Measurements from ENCODE around the gene TTC28.

The TTC28 gene

DNA sequence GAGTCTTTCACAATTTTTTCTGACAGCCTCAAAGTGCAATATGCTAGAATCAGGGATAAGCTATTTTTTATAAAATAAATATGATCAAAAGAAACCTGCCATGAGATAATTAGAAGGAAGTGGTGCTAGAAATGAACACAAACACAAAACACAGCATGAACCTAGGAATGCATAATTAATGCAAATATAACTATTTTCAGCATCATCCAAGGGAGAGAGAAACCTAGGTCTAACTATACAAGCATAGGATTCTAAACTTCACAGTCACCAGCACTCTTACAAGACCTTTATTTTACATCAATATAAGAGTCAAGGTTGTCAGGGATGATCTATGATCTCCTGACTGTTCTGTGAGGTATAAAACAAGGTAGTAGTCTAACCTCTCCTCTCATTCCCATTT, 29.2 kb downstream of the TTC28 start:
- TF ChIP-seq CREB1 (IDR thresholded peaks at IDR 0.05; ENCODE audit: low read depth) = no peak
- no peak for TF ChIP-seq REST (IDR thresholded peaks at IDR 0.05; ENCODE audit: low read depth)
- no peak for TF ChIP-seq USF1 (IDR thresholded peaks at IDR 0.05)
- TF ChIP-seq, protein P1, sequence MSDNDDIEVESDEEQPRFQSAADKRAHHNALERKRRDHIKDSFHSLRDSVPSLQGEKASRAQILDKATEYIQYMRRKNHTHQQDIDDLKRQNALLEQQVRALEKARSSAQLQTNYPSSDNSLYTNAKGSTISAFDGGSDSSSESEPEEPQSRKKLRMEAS (IDR thresholded peaks at IDR 0.05) = no peak
- no peak for TF ChIP-seq FOXM1 (IDR thresholded peaks at IDR 0.05; ENCODE audit: borderline replicate concordance, low read depth)
- TF ChIP-seq ZBTB7A (IDR thresholded peaks at IDR 0.05; ENCODE audit: low read depth) = no peak
- no peak for TF ChIP-seq TAF1 (IDR thresholded peaks at IDR 0.05; ENCODE audit: low read depth)
- no peak for TF ChIP-seq EGR1 (IDR thresholded peaks at IDR 0.05)
- no peak for TF ChIP-seq NFIC (IDR thresholded peaks at IDR 0.05)
- TF ChIP-seq TEAD4 (IDR thresholded peaks at IDR 0.05) = no peak
- no peak for TF ChIP-seq YY1 (IDR thresholded peaks at IDR 0.05; ENCODE audit: low read depth)
- TF ChIP-seq EP300 (IDR thresholded peaks at IDR 0.05; ENCODE audit: borderline replicate concordance) = no peak

DNA sequence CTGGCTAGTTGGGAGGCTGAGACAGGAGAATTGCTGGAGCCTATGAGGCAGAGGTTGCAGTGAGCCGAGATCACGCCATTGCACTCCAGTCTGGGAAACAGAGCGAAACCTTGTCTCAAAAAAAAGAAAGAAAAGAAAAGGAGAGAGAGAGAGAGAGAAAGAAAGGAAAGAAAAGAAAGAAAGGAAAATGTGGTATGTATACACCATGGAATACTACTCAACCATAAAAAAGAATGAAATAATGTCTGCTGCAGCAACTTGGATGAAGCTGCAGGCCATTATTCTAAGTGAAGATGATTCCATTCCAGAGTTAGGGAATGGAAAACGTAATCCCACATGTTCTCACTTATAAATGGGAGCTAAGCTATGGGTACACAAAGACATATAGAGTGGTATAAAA, 30.8 kb downstream of the TTC28 start:
- TF ChIP-seq CEBPB (IDR thresholded peaks at IDR 0.05) = no peak
- TF ChIP-seq TCF12 (IDR thresholded peaks at IDR 0.05; ENCODE audit: low read depth) = no peak
- TF ChIP-seq RAD21 (IDR thresholded peaks at IDR 0.05; ENCODE audit: low read depth) = no peak
- no peak for TF ChIP-seq ZBTB7A (IDR thresholded peaks at IDR 0.05; ENCODE audit: low read depth)
- TF ChIP-seq, protein P1 (IDR thresholded peaks at IDR 0.05) = no peak
- no peak for TF ChIP-seq EP300 (IDR thresholded peaks at IDR 0.05; ENCODE audit: borderline replicate concordance)
- TF ChIP-seq REST (IDR thresholded peaks at IDR 0.05; ENCODE audit: low read depth) = no peak
- TF ChIP-seq TEAD4 (IDR thresholded peaks at IDR 0.05) = no peak
- TF ChIP-seq USF1 (IDR thresholded peaks at IDR 0.05) = no peak
- TF ChIP-seq NFIC (IDR thresholded peaks at IDR 0.05) = no peak
- TF ChIP-seq YY1 (IDR thresholded peaks at IDR 0.05; ENCODE audit: low read depth) = no peak
- no peak for TF ChIP-seq EGR1 (IDR thresholded peaks at IDR 0.05)
- no peak for TF ChIP-seq TAF1 (IDR thresholded peaks at IDR 0.05; ENCODE audit: low read depth)
- no peak for TF ChIP-seq FOXM1 (IDR thresholded peaks at IDR 0.05; ENCODE audit: borderline replicate concordance, low read depth)
- TF ChIP-seq CREB1 (IDR thresholded peaks at IDR 0.05; ENCODE audit: low read depth) = no peak

- TF ChIP-seq FOXM1 (IDR thresholded peaks at IDR 0.05; ENCODE audit: borderline replicate concordance, low read depth) (no peak), RAD21 (IDR thresholded peaks at IDR 0.05; ENCODE audit: low read depth) (no peak), REST (IDR thresholded peaks at IDR 0.05; ENCODE audit: low read depth) (no peak), TCF12 (IDR thresholded peaks at IDR 0.05; ENCODE audit: low read depth) (no peak), ZBTB7A (IDR thresholded peaks at IDR 0.05; ENCODE audit: low read depth) (no peak), NFIC (IDR thresholded peaks at IDR 0.05) (no peak), TAF1 (IDR thresholded peaks at IDR 0.05; ENCODE audit: low read depth) (no peak), TEAD4 (IDR thresholded peaks at IDR 0.05) (no peak), CREB1 (IDR thresholded peaks at IDR 0.05; ENCODE audit: low read depth) (no peak), CEBPB (IDR thresholded peaks at IDR 0.05) (no peak), YY1 (IDR thresholded peaks at IDR 0.05; ENCODE audit: low read depth) (no peak), USF1 (IDR thresholded peaks at IDR 0.05) (no peak), EP300 (IDR thresholded peaks at IDR 0.05; ENCODE audit: borderline replicate concordance) (no peak)
Measured at GRCh38 chr22:28647216-28647615, 32.4 kb downstream of the TTC28 start.

- TF ChIP-seq ZBTB7A (IDR thresholded peaks at IDR 0.05; ENCODE audit: low read depth) (no peak), EP300 (IDR thresholded peaks at IDR 0.05; ENCODE audit: borderline replicate concordance) (no peak), CREB1 (IDR thresholded peaks at IDR 0.05; ENCODE audit: low read depth) (no peak), REST (IDR thresholded peaks at IDR 0.05; ENCODE audit: low read depth) (no peak), TCF12 (IDR thresholded peaks at IDR 0.05; ENCODE audit: low read depth) (no peak), TEAD4 (IDR thresholded peaks at IDR 0.05) (no peak)
Measured at GRCh38 chr22:28639321-28639720, 40.3 kb downstream of the TTC28 start.
